Measurements from ENCODE around the gene TM6SF1. TPM values are rescaled to one million over a fixed set of nuclear protein-coding genes. Genes with fewer than 3 reads are reported as not detected.
"Not testable (repeated sequence)": the region's sequence is repeated elsewhere in the genome, so short reads cannot be mapped to it uniquely, and the experiment has no call there.

The TM6SF1 gene
- total RNA-seq, 1 experiment from 2014 or later = 0.79 TPM

- Mint-ChIP-seq H3K4me3 (no peak overlapping the region), H3K27me3 (ENCODE audit: low read depth) (no peaks in the 10 kb centered on the region), H3K27ac (no peak overlapping the region), H3K4me1 (no peaks in the 10 kb centered on the region), H3K36me3 (peaks cover 3% of the 10 kb centered on the region), H3K9me3 (no peaks in the 10 kb centered on the region)
- DNase-seq (ENCODE audit: low spot score) (no peak), ATAC-seq (no peak)
- ChIA-PET CTCF (no interaction called here), POLR2A (no interaction called here)
- TF ChIP-seq TCF7 (CRISPR knock-in tag; IDR thresholded peaks at IDR 0.05; ENCODE audit: low read depth) = no peak
- TF ChIP-seq, protein P1, sequence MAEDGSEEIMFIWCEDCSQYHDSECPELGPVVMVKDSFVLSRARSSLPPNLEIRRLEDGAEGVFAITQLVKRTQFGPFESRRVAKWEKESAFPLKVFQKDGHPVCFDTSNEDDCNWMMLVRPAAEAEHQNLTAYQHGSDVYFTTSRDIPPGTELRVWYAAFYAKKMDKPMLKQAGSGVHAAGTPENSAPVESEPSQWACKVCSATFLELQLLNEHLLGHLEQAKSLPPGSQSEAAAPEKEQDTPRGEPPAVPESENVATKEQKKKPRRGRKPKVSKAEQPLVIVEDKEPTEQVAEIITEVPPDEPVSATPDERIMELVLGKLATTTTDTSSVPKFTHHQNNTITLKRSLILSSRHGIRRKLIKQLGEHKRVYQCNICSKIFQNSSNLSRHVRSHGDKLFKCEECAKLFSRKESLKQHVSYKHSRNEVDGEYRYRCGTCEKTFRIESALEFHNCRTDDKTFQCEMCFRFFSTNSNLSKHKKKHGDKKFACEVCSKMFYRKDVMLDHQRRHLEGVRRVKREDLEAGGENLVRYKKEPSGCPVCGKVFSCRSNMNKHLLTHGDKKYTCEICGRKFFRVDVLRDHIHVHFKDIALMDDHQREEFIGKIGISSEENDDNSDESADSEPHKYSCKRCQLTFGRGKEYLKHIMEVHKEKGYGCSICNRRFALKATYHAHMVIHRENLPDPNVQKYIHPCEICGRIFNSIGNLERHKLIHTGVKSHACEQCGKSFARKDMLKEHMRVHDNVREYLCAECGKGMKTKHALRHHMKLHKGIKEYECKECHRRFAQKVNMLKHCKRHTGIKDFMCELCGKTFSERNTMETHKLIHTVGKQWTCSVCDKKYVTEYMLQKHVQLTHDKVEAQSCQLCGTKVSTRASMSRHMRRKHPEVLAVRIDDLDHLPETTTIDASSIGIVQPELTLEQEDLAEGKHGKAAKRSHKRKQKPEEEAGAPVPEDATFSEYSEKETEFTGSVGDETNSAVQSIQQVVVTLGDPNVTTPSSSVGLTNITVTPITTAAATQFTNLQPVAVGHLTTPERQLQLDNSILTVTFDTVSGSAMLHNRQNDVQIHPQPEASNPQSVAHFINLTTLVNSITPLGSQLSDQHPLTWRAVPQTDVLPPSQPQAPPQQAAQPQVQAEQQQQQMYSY (CRISPR knock-in tag; IDR thresholded peaks at IDR 0.05) = no peak
- TF ChIP-seq, protein P2, sequence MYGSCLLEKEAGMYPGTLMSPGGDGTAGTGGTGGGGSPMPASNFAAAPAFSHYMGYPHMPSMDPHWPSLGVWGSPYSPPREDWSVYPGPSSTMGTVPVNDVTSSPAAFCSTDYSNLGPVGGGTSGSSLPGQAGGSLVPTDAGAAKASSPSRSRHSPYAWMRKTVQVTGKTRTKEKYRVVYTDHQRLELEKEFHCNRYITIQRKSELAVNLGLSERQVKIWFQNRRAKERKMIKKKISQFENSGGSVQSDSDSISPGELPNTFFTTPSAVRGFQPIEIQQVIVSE (CRISPR knock-in tag; IDR thresholded peaks at IDR 0.05; ENCODE audit: borderline replicate concordance) = no peak
- no peak for TF ChIP-seq FOXJ3 (CRISPR knock-in tag; IDR thresholded peaks at IDR 0.05; ENCODE audit: borderline replicate concordance)
- TF ChIP-seq, protein P3, sequence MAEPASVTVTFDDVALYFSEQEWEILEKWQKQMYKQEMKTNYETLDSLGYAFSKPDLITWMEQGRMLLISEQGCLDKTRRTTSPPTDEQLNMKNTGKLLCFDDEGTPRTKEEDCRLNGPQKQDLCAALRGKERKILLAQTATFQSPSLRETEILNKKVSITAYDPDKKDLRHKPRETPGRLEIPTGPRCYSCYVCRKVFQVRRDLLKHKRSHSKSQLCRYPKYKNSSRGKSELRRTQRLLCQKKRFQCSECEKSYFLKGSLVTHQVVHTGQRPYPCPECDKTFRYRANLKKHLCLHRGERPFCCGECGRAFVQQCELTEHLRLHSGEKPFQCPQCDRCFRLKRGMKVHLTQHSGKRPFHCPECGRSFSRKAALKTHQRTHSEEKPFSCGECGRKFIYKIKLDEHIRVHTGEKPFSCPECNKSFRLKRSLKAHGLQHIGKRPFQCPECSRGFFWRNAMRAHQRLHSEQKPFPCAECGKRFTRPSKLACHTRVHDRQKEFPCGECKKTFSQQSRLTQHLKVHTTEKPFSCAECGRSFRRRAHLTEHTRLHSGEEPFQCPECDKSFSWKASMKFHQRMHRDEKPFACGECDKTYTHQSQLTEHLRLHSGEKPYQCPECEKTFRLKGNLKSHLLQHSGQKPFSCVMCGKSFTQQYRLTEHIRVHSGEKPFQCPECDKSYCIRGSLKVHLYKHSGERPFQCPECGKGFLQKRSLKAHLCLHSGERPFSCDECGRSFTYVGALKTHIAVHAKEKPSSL (CRISPR knock-in tag; conservative IDR thresholded peaks at IDR 0.05) = no peak
- TF ChIP-seq GTF2I (CRISPR knock-in tag; conservative IDR thresholded peaks at IDR 0.05) = no peak
Measured at GRCh38 chr15:83132861-83133523, 25.5 kb downstream of the TM6SF1 start.

- DNase-seq (ENCODE audit: low spot score); H3K27ac Mint-ChIP-seq; POLR2A ChIA-PET; H3K4me3 Mint-ChIP-seq; H3K27me3 Mint-ChIP-seq (ENCODE audit: low read depth); ATAC-seq; H3K9me3 Mint-ChIP-seq: not testable (repeated sequence)
- H3K36me3 Mint-ChIP-seq = peaks cover 44% of the 10 kb centered on the region
- CTCF ChIA-PET = interaction anchor here (0.8 kb wide), 1 partner anchor 22 kb away, joined by 3 read pairs; no protein-coding TSS in a partner anchor
- H3K4me1 Mint-ChIP-seq = peaks cover 12% of the 10 kb centered on the region
Measured at GRCh38 chr15:83142151-83142550, 34.7 kb downstream of the TM6SF1 start.

GRCh38 chr15:83144771-83145170 lies 37.3 kb downstream of the TM6SF1 start:
- ChIA-PET POLR2A (no interaction called here), CTCF (no interaction called here)
- Mint-ChIP-seq H3K4me1 (peaks cover 10% of the 10 kb centered on the region), H3K9me3 (peaks cover 5% of the 10 kb centered on the region), H3K4me3 (no peak overlapping the region), H3K27me3 (ENCODE audit: low read depth) (no peaks in the 10 kb centered on the region), H3K27ac (no peak overlapping the region), H3K36me3 (peaks cover 57% of the 10 kb centered on the region)
- peak; percentile 47; the same call in 1 of the 2 replicates for ATAC-seq
- DNase-seq (ENCODE audit: low spot score) = no peak
- TF ChIP-seq, protein P3 (CRISPR knock-in tag; conservative IDR thresholded peaks at IDR 0.05) = no peak
- TF ChIP-seq PRRX2 (CRISPR knock-in tag; IDR thresholded peaks at IDR 0.05) (no peak), KAT7 (CRISPR knock-in tag; IDR thresholded peaks at IDR 0.05; ENCODE audit: borderline replicate concordance) (no peak), SP1 (CRISPR knock-in tag; conservative IDR thresholded peaks at IDR 0.05) (no peak), ZNF263 (CRISPR knock-in tag; IDR thresholded peaks at IDR 0.05; ENCODE audit: low read depth) (no peak), JUN (CRISPR knock-in tag; IDR thresholded peaks at IDR 0.05) (no peak), HMGXB4 (CRISPR knock-in tag; IDR thresholded peaks at IDR 0.05) (no peak)
- TF ChIP-seq, protein P4, sequence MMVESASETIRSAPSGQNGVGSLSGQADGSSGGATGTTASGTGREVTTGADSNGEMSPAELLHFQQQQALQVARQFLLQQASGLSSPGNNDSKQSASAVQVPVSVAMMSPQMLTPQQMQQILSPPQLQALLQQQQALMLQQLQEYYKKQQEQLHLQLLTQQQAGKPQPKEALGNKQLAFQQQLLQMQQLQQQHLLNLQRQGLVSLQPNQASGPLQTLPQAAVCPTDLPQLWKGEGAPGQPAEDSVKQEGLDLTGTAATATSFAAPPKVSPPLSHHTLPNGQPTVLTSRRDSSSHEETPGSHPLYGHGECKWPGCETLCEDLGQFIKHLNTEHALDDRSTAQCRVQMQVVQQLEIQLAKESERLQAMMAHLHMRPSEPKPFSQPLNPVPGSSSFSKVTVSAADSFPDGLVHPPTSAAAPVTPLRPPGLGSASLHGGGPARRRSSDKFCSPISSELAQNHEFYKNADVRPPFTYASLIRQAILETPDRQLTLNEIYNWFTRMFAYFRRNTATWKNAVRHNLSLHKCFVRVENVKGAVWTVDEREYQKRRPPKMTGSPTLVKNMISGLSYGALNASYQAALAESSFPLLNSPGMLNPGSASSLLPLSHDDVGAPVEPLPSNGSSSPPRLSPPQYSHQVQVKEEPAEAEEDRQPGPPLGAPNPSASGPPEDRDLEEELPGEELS (CRISPR knock-in tag; IDR thresholded peaks at IDR 0.05) = no peak
- TF ChIP-seq, protein P5, sequence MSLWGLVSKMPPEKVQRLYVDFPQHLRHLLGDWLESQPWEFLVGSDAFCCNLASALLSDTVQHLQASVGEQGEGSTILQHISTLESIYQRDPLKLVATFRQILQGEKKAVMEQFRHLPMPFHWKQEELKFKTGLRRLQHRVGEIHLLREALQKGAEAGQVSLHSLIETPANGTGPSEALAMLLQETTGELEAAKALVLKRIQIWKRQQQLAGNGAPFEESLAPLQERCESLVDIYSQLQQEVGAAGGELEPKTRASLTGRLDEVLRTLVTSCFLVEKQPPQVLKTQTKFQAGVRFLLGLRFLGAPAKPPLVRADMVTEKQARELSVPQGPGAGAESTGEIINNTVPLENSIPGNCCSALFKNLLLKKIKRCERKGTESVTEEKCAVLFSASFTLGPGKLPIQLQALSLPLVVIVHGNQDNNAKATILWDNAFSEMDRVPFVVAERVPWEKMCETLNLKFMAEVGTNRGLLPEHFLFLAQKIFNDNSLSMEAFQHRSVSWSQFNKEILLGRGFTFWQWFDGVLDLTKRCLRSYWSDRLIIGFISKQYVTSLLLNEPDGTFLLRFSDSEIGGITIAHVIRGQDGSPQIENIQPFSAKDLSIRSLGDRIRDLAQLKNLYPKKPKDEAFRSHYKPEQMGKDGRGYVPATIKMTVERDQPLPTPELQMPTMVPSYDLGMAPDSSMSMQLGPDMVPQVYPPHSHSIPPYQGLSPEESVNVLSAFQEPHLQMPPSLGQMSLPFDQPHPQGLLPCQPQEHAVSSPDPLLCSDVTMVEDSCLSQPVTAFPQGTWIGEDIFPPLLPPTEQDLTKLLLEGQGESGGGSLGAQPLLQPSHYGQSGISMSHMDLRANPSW (CRISPR knock-in tag; conservative IDR thresholded peaks at IDR 0.05; ENCODE audit: low read depth) = no peak
